Liver (tissue), 3 donors: ENCODE results near the gene ARHGEF39.

Experiments
- CTCF ChIP-seq: fragments of 150-350 bp; IDR thresholded peaks from 2 replicates; pipeline ENCODE4 v1.5.1; 2017; ENCODE audit warnings: improper control_type of control experiment, low read depth, low read length; ENCODE audit not compliant: missing input control
- EGR1 ChIP-seq, 2 donors: IDR thresholded peaks; 2 replicates each; pipeline ENCODE4 v1.6.1; 2016 to 2018; ENCODE audit warnings: antibody characterized with exemption in 2 of 2, low read depth in 2 of 2
- FOXA1 ChIP-seq: IDR thresholded peaks from 2 replicates; pipeline ENCODE4 v1.6.1; 2016; ENCODE audit warnings: antibody characterized with exemption
- GABPA ChIP-seq, 2 donors: IDR thresholded peaks in 1 of 2; conservative IDR thresholded peaks in 1 of 2; 2 replicates each; pipeline ENCODE4 v1.6.1; 2016; ENCODE audit warnings: antibody characterized with exemption in 2 of 2, mild to moderate bottlenecking in 1 of 2, moderate library complexity in 1 of 2
- HNF4G ChIP-seq: IDR thresholded peaks from 2 replicates; pipeline ENCODE4 v1.6.1; 2016; ENCODE audit warnings: antibody characterized with exemption
- JUND ChIP-seq, 2 donors: IDR thresholded peaks; 2 replicates each; pipeline ENCODE4 v1.6.1; 2016; ENCODE audit warnings: antibody characterized with exemption in 2 of 2
- MAX ChIP-seq: IDR thresholded peaks from 2 replicates; pipeline ENCODE4 v1.6.1; 2016; ENCODE audit warnings: antibody characterized with exemption
- NR2F2 ChIP-seq: IDR thresholded peaks from 2 replicates; pipeline ENCODE4 v1.6.1; 2016; ENCODE audit warnings: antibody characterized with exemption
- RAD21 ChIP-seq, 2 donors: IDR thresholded peaks; 2 replicates each; pipeline ENCODE4 v1.6.1; 2016; ENCODE audit warnings: antibody characterized with exemption in 2 of 2, mild to moderate bottlenecking in 2 of 2
- REST ChIP-seq: IDR thresholded peaks from 2 replicates; pipeline ENCODE4 v1.6.1; 2016; ENCODE audit warnings: antibody characterized with exemption, mild to moderate bottlenecking
- TAF1 ChIP-seq: conservative IDR thresholded peaks from 2 replicates; pipeline ENCODE4 v1.6.1; 2016; ENCODE audit warnings: antibody characterized with exemption, mild to moderate bottlenecking
- YY1 ChIP-seq: IDR thresholded peaks from 2 replicates; pipeline ENCODE4 v1.6.1; 2016; ENCODE audit warnings: antibody characterized with exemption, mild to moderate bottlenecking
- ZBTB33 ChIP-seq: IDR thresholded peaks from 2 replicates; pipeline ENCODE4 v1.6.1; 2016; ENCODE audit warnings: antibody characterized with exemption
- donor health status: healthy.
- donor health status: healthy.

- TF ChIP-seq REST, result no peak
- no peak for TF ChIP-seq CTCF
- TF ChIP-seq TAF1, result no peak
- no peak for TF ChIP-seq ZBTB33
- TF ChIP-seq RAD21 (IDR thresholded peaks at IDR 0.05), result no peak
- TF ChIP-seq YY1, result no peak
- TF ChIP-seq NR2F2, result no peak
- no peak for TF ChIP-seq EGR1 (IDR thresholded peaks at IDR 0.05; ENCODE audit: low read depth in 2 of 2)
- TF ChIP-seq FOXA1, result no peak
- no peak for TF ChIP-seq MAX
- no peak for TF ChIP-seq HNF4G
- TF ChIP-seq JUND (IDR thresholded peaks at IDR 0.05), result no peak
- TF ChIP-seq GABPA (IDR thresholded peaks at IDR 0.05 in 1 of 2, conservative IDR thresholded peaks at IDR 0.05 in 1 of 2), result no peak
Observed at GRCh38 chr9:35691334-35691650, 26.3 kb upstream of the ARHGEF39 start.
